GM12878 (cell line): ENCODE data around the gene SLC4A5. TPM values are rescaled to one million over a fixed set of nuclear protein-coding genes. Genes with fewer than 3 reads are reported as not detected.
A peak's percentile ranks its signal among the peaks of the same experiment; 100 is the strongest.

ENCODE experiments used
- ATAC-seq: fragments of 200-7000 bp; cut with Tn5 transposase; 3 replicates; pipeline ENCODE4 v1.9.1; 2020; ENCODE audit warnings: mild to moderate bottlenecking, moderate library complexity
- BruUV-seq: library from RNA; stranded (reverse); fragments of 400-500 nt; replicated peaks from 2 replicates; lab custom pipeline; 2021; lab: Mats Ljungman, UMichigan
- CTCF ChIA-PET: fragments of 300-600 bp; sonication (Branson Sonifier 250); formaldehyde crosslinking; extraction: SDS; loops from one replicate; lab custom pipeline; 2021; ENCODE audit warnings: inconsistent platforms; lab: Yijun Ruan, JAX
- POLR2A ChIA-PET: fragments of 350-600 bp; formaldehyde crosslinking; extraction: SDS; loops from one replicate; lab custom pipeline; 2021; ENCODE audit warnings: inconsistent platforms; lab: Charles Lee
- RAD21 ChIA-PET: fragments of 300-600 bp; sonication (Branson Sonifier 250); formaldehyde crosslinking; loops from one replicate; lab custom pipeline; 2023; ENCODE audit warnings: antibody characterized with exemption; ENCODE audit not compliant: unreplicated experiment; lab: Charles Lee
- SMC1A ChIA-PET: fragments of 300-600 bp; sonication (Branson Sonifier 250); formaldehyde crosslinking; loops from one replicate; lab custom pipeline; 2023; ENCODE audit not compliant: unreplicated experiment, uncharacterized antibody; lab: Charles Lee
- DNase-seq: peaks from one replicate; pipeline ENCODE4 v3.0.0-alpha.2; 2011; ENCODE audit warnings: low read depth, low spot score
- FAIRE-seq: peaks from 3 replicates; lab custom pipeline; 2011; peaks lifted over from hg19 to GRCh38; lab: Jason Lieb, UNC
- H2AFZ ChIP-seq: 2 replicates; pipeline ENCODE4 v1.6.0; 2011; ENCODE audit warnings: low read depth, low read length, control low read depth; ENCODE audit not compliant: control insufficient read depth
- H3K27ac ChIP-seq: 2 replicates; pipeline ENCODE4 v1.5.1; 2011; ENCODE audit warnings: control low read depth; ENCODE audit not compliant: control insufficient read depth, insufficient read depth
- H3K27me3 ChIP-seq, 2 experiments: replicated peaks in 1 of 2; 2 replicates each; pipeline versions ENCODE4 v1.6.0 to v1.6.1; 2011; ENCODE audit warnings: low read length in 1 of 2; ENCODE audit not compliant: control insufficient read depth in 2 of 2, insufficient read depth in 2 of 2
- H3K36me3 ChIP-seq, 2 experiments: 2 replicates each; pipeline ENCODE4 v1.5.1; 2011; ENCODE audit warnings: low read length in 1 of 2; ENCODE audit not compliant: control insufficient read depth in 2 of 2, insufficient read depth in 2 of 2
- H3K4me1 ChIP-seq: 2 replicates; pipeline ENCODE4 v1.6.1; 2011; ENCODE audit warnings: mild to moderate bottlenecking, low read length, moderate library complexity, mixed read lengths; ENCODE audit not compliant: control insufficient read depth, insufficient read depth
- H3K4me2 ChIP-seq: 2 replicates; pipeline ENCODE4 v1.6.0; 2011; ENCODE audit warnings: control low read depth; ENCODE audit not compliant: control insufficient read depth, insufficient read depth
- H3K4me3 ChIP-seq: fragments of 200-600 bp; sonication (generic); 2 replicates; pipeline ENCODE4 v1.5.1; 2016
- H3K79me2 ChIP-seq: 2 replicates; pipeline ENCODE4 v1.6.0; 2011; ENCODE audit warnings: low read length; ENCODE audit not compliant: control insufficient read depth, insufficient read depth
- H3K9ac ChIP-seq: 2 replicates; pipeline ENCODE4 v1.8.0; 2011; ENCODE audit warnings: low read length, control low read depth, mixed read lengths; ENCODE audit not compliant: control insufficient read depth, insufficient read depth
- H3K9me3 ChIP-seq: replicated peaks from 3 replicates; pipeline ENCODE4 v1.5.1; 2011; ENCODE audit warnings: mild to moderate bottlenecking, low read length; ENCODE audit not compliant: control insufficient read depth, insufficient read depth
- H4K20me1 ChIP-seq: 2 replicates; pipeline ENCODE4 v1.6.0; 2011; ENCODE audit not compliant: control insufficient read depth, insufficient read depth
- CEBPB ChIP-seq, 2 experiments: fragments of 150-350 bp in 1 of 2; IDR thresholded peaks; 2 replicates each; pipeline ENCODE4 v1.6.1; 2012 to 2014; ENCODE audit warnings: low read depth in 2 of 2, low read length in 2 of 2, borderline replicate concordance in 1 of 2, inconsistent platforms in 1 of 2
- CHD2 ChIP-seq: IDR thresholded peaks from 2 replicates; pipeline ENCODE4 v1.6.1; 2011; ENCODE audit warnings: low read depth, low read length, improper control_type of control experiment, borderline replicate concordance
- ETV6 ChIP-seq, 2 experiments: fragments of 450-650 bp in 1 of 2; IDR thresholded peaks in 1 of 2; conservative IDR thresholded peaks in 1 of 2; 2 replicates each; pipeline ENCODE4 v1.6.1; 2014; ENCODE audit warnings: antibody characterized with exemption in 1 of 2, borderline replicate concordance in 1 of 2, low read depth in 1 of 2, mild to moderate bottlenecking in 1 of 2, moderate library complexity in 1 of 2
- GABPA ChIP-seq: IDR thresholded peaks from 2 replicates; pipeline ENCODE4 v1.6.1; 2014; ENCODE audit warnings: antibody characterized with exemption, low read depth, mild to moderate bottlenecking, inconsistent platforms
- MEF2A ChIP-seq: IDR thresholded peaks from 2 replicates; pipeline ENCODE4 v1.6.1; 2011; ENCODE audit warnings: low read depth, mild to moderate bottlenecking, low read length, moderate library complexity; ENCODE audit not compliant: insufficient read depth
- RAD21 ChIP-seq: IDR thresholded peaks from 2 replicates; pipeline ENCODE4 v1.6.1; 2011; ENCODE audit warnings: mild to moderate bottlenecking, low read depth, low read length, moderate library complexity; ENCODE audit not compliant: insufficient read depth
- SREBF1 ChIP-seq: IDR thresholded peaks from 2 replicates; pipeline ENCODE4 v1.6.1; 2012; ENCODE audit warnings: mild to moderate bottlenecking, low read length
- SRF ChIP-seq, 2 experiments: IDR thresholded peaks; 2 replicates each; pipeline ENCODE4 v1.6.1; 2011; ENCODE audit warnings: low read depth in 2 of 2, low read length in 2 of 2, mild to moderate bottlenecking in 1 of 2, moderate library complexity in 1 of 2
- WGBS: methylation state at CpG from one replicate; pipeline ENCODE4 v1.1.6; 2016; ENCODE audit warnings: low lambda C conversion rate; ENCODE audit not compliant: insufficient replicate concordance, insufficient coverage; ENCODE audit errors: missing lambda C conversion rate; 5-methylcytosine and 5-hydroxymethylcytosine counted together
- in situ Hi-C: fragments of 300-500 bp; cut with MboI; formaldehyde crosslinking; loops from 9 replicates; pipeline ENCODE4 v1.14.3; 2018; ENCODE audit warnings: mixed read lengths
- intact Hi-C: fragments of 100-400 bp; cut with micrococcal nuclease; formaldehyde crosslinking; loops from one replicate; pipeline ENCODE4 v1.14.2; 2022; ENCODE audit not compliant: unreplicated experiment
- polyA plus RNA-seq, 11 experiments: library from polyadenylated mRNA; depleted of rRNA in 4 of 11; unstranded in 6 of 11; stranded (reverse) in 5 of 11; fragments of >200 nt; fragmentation: Nextera tagmentation in 4 of 11; fragmentation: Illumina TruSeq in 1 of 11; extraction: Ambion mirVana in 4 of 11; extraction: Trizol in 1 of 11; gene quantifications; 1 replicate in 1 of 11; 2 replicates in 10 of 11; pipeline versions ENCODE4 v1.2.1 to v1.2.3, GENCODE V29; 2011 to 2016; ENCODE audit warnings: inconsistent platforms in 2 of 11, missing spikeins in 2 of 11, low read depth in 1 of 11
- total RNA-seq, 4 experiments: library from RNA; depleted of rRNA in 3 of 4; stranded (reverse); fragments of >200 nt in 3 of 4; fragmentation: Illumina TruSeq in 1 of 4; extraction: Trizol in 1 of 4; gene quantifications; 2 replicates each; pipeline versions ENCODE4 v1.2.1 to v1.2.3, GENCODE V29; 2013 to 2021
- TF ChIP-seq, protein P1 (sequence below): fragments of 450-650 bp; IDR thresholded peaks from 2 replicates; pipeline ENCODE4 v1.6.1; 2017; ENCODE audit warnings: antibody characterized with exemption, mild to moderate bottlenecking, moderate library complexity

SLC4A5 gene
- total and polyA plus RNA-seq, 10 of the 15 experiments (the other 5 are each of a cell fraction or from before 2014, with no cell fraction given) = 0.15 to 4.7 (median 1.6) TPM

- TF ChIP-seq CHD2 = no peak
- no peak for TF ChIP-seq ETV6 (conservative IDR thresholded peaks at IDR 0.05 in 1 of 2, IDR thresholded peaks at IDR 0.05 in 1 of 2; ENCODE audit: borderline replicate concordance in 1 of 2, low read depth in 1 of 2)
- TF ChIP-seq RAD21 = no peak
- no peak for TF ChIP-seq CEBPB (IDR thresholded peaks at IDR 0.05; ENCODE audit: borderline replicate concordance in 1 of 2, low read depth in 2 of 2, low read length in 2 of 2)
- TF ChIP-seq GABPA = no peak
- TF ChIP-seq MEF2A = no peak
- no peak for TF ChIP-seq SREBF1
- no peak for TF ChIP-seq SRF (IDR thresholded peaks at IDR 0.05; ENCODE audit: low read depth in 2 of 2, low read length in 2 of 2)
- TF ChIP-seq, protein P1, sequence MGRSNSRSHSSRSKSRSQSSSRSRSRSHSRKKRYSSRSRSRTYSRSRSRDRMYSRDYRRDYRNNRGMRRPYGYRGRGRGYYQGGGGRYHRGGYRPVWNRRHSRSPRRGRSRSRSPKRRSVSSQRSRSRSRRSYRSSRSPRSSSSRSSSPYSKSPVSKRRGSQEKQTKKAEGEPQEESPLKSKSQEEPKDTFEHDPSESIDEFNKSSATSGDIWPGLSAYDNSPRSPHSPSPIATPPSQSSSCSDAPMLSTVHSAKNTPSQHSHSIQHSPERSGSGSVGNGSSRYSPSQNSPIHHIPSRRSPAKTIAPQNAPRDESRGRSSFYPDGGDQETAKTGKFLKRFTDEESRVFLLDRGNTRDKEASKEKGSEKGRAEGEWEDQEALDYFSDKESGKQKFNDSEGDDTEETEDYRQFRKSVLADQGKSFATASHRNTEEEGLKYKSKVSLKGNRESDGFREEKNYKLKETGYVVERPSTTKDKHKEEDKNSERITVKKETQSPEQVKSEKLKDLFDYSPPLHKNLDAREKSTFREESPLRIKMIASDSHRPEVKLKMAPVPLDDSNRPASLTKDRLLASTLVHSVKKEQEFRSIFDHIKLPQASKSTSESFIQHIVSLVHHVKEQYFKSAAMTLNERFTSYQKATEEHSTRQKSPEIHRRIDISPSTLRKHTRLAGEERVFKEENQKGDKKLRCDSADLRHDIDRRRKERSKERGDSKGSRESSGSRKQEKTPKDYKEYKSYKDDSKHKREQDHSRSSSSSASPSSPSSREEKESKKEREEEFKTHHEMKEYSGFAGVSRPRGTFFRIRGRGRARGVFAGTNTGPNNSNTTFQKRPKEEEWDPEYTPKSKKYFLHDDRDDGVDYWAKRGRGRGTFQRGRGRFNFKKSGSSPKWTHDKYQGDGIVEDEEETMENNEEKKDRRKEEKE = no peak
- Histone ChIP-seq H3K4me1 (no peaks in the 10 kb centered on the region; the same call in 1 of the 2 replicates), H3K9ac (no peak overlapping the region), H3K27me3 (no peaks in the 10 kb centered on the region), H3K27ac (no peak overlapping the region), H3K4me2 (no peak overlapping the region), H3K36me3 (peaks cover 18 to 24% of the 10 kb centered on the region in 2 experiments; a peak in 3 of 4 replicates), H3K9me3 (no peaks in the 10 kb centered on the region), H4K20me1 (0 out of 2 replicates have a peak, but pooled peaks cover 4% of the 10 kb centered on the region), H2AFZ (no peak overlapping the region), H3K4me3 (no peak overlapping the region), H3K79me2 (peaks cover 1% of the 10 kb centered on the region)
- ChIA-PET RAD21 (no interaction called here), CTCF (no interaction called here), SMC1A (no interaction called here), POLR2A (no interaction called here)
- BruUV-seq = no TSS peak
- no peak for DNase-seq
- 0 out of 3 replicates have a peak, but pooled peaks have one; percentile 31 for ATAC-seq
- 95% methylated on average over 19 of the region's 19 CpGs for WGBS
- no peak for FAIRE-seq
- intact Hi-C loops = no loop called here
- in situ Hi-C loops = no loop called here
These were observed 31.4 kb upstream of the SLC4A5 start for GRCh38 chr2:74374509-74375205.
